ENCODE results near the gene IL15.
A peak's percentile ranks its signal among the peaks of the same experiment; 100 is the strongest.

IL15 gene

DNA sequence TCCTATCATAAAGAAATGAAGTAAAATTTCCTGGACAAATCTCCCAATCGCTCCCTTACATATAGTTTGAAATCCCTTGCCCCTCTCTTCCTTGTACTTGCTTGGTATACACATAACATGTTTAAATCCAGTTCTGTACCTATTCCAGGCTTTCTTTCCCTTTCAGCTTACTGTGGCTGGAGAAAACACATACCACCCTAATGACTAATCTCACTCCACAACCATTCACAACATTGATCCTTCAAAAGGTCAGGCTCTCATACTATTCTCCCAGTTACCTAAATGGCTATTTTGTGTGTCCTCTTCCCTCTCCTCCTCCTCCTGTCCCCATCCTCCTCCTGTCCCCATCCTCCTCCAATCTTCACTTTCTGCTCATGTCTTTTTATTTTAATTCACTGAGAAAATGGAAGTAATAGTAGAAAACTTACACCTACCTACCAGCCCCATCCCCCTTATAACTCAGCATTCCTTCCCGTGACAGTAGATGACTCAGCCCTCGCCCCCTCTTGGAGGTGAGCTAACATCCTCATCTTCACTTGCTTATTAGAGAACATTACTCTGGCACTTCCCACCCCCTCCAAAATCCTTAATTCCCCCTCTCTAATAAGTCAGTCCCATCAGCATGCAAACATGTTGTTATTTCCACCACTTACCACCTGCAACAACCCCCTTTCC, 77.5 kb downstream of the IL15 start:
- Histone ChIP-seq H3K4me3 (ENCODE audit: low read length, poor library complexity, severe bottlenecking) (no peak overlapping the region), H3K79me2 (ENCODE audit: insufficient read depth, low read length) (no peaks in the 10 kb centered on the region), H3K4me2 (ENCODE audit: low read depth, low read length, poor library complexity, severe bottlenecking) (no peak overlapping the region), H3K9me2 (replicated peaks; ENCODE audit: low read depth, low read length) (no peaks in the 10 kb centered on the region), H3K9me3 (ENCODE audit: insufficient read depth, low read depth, low read length) (peaks cover 5% of the 10 kb centered on the region; the same call in 1 of the 2 replicates), H3K27me3 (ENCODE audit: insufficient read depth, low read length, poor library complexity, severe bottlenecking) (no peaks in the 10 kb centered on the region), H3K36me3 (ENCODE audit: insufficient read depth, low read length) (no peaks in the 10 kb centered on the region), H3K9ac (ENCODE audit: low read depth, low read length, poor library complexity, severe bottlenecking) (no peak overlapping the region), H3K4me1 (ENCODE audit: insufficient read depth, low read length, poor library complexity, severe bottlenecking) (peaks cover 10% of the 10 kb centered on the region), H3F3A (ENCODE audit: low read depth) (no peaks in the 10 kb centered on the region), H2AFZ (ENCODE audit: low read length) (no peak overlapping the region), H4K20me1 (ENCODE audit: insufficient read depth, low read length, poor library complexity, severe bottlenecking) (no peaks in the 10 kb centered on the region)
- TF ChIP-seq, protein P1, sequence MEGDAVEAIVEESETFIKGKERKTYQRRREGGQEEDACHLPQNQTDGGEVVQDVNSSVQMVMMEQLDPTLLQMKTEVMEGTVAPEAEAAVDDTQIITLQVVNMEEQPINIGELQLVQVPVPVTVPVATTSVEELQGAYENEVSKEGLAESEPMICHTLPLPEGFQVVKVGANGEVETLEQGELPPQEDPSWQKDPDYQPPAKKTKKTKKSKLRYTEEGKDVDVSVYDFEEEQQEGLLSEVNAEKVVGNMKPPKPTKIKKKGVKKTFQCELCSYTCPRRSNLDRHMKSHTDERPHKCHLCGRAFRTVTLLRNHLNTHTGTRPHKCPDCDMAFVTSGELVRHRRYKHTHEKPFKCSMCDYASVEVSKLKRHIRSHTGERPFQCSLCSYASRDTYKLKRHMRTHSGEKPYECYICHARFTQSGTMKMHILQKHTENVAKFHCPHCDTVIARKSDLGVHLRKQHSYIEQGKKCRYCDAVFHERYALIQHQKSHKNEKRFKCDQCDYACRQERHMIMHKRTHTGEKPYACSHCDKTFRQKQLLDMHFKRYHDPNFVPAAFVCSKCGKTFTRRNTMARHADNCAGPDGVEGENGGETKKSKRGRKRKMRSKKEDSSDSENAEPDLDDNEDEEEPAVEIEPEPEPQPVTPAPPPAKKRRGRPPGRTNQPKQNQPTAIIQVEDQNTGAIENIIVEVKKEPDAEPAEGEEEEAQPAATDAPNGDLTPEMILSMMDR (conservative IDR thresholded peaks at IDR 0.05; ENCODE audit: low read length), result no peak
- TF ChIP-seq EZH2phosphoT487 (IDR thresholded peaks at IDR 0.05; ENCODE audit: borderline replicate concordance), result no peak

DNA sequence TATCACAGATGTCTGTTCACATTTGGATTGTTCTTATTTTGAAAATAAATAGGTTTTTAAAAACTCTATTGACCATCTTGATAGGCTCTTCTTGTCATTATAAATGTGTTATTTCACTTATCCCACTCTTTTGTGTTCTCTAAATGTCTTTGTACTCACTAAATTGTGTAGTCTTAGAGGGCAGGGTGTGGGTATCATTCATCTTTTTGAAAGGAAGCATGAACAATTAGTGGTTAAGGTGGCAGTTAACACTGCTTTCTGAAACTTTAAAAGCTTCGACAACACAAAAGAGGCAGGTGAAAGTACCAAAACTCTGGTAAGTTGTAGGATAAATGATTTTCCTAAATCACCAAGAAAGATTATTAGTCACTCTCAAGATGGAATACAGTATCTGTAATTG, 83.2 kb downstream of the IL15 start:
- peaks cover 33% of the 10 kb centered on the region for H3K4me1 ChIP-seq (ENCODE audit: insufficient read depth, low read length, poor library complexity, severe bottlenecking)
- peak overlapping the region; percentile 1 for H3K4me3 ChIP-seq (ENCODE audit: low read length, poor library complexity, severe bottlenecking)
- no peaks in the 10 kb centered on the region for H3K36me3 ChIP-seq (ENCODE audit: insufficient read depth, low read length)
- H3K79me2 ChIP-seq (ENCODE audit: insufficient read depth, low read length), result no peaks in the 10 kb centered on the region
- no peak overlapping the region for H2AFZ ChIP-seq (ENCODE audit: low read length)
- H3K9me2 ChIP-seq (replicated peaks; ENCODE audit: low read depth, low read length), result no peaks in the 10 kb centered on the region
- TF ChIP-seq EZH2phosphoT487 (IDR thresholded peaks at IDR 0.05; ENCODE audit: borderline replicate concordance), result no peak
- TF ChIP-seq, protein P1 (conservative IDR thresholded peaks at IDR 0.05; ENCODE audit: low read length), result no peak
- no peaks in the 10 kb centered on the region for H3K27me3 ChIP-seq (ENCODE audit: insufficient read depth, low read length, poor library complexity, severe bottlenecking)
- peaks cover 5% of the 10 kb centered on the region; the same call in 1 of the 2 replicates for H3K9me3 ChIP-seq (ENCODE audit: insufficient read depth, low read depth, low read length)
- H3F3A ChIP-seq (ENCODE audit: low read depth), result no peaks in the 10 kb centered on the region
- no peaks in the 10 kb centered on the region for H4K20me1 ChIP-seq (ENCODE audit: insufficient read depth, low read length, poor library complexity, severe bottlenecking)
- no peak overlapping the region for H3K9ac ChIP-seq (ENCODE audit: low read depth, low read length, poor library complexity, severe bottlenecking)
- peak overlapping the region; percentile 43 for H3K4me2 ChIP-seq (ENCODE audit: low read depth, low read length, poor library complexity, severe bottlenecking)

DNA sequence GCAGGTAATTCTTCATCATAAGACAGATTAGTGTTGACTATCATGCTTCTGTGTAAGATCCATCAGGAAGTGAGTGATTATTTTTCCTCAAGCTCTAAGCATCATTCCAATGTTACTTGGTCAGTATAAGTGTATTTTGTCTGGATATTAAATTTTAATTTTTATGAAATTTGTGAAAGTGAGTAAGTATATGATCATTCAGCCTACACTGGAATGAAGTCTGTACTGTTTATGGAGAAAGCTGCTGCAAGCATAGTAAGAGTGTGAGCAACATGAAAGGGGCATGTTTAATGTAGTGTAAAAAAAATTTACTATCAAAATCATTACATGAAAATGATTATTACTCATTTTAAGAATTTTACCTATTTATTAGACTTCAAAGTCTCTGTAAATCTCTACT, 84.8 kb downstream of the IL15 start:
- H3K36me3 ChIP-seq (ENCODE audit: insufficient read depth, low read length), result no peaks in the 10 kb centered on the region
- TF ChIP-seq, protein P1 (conservative IDR thresholded peaks at IDR 0.05; ENCODE audit: low read length), result no peak
- TF ChIP-seq EZH2phosphoT487 (IDR thresholded peaks at IDR 0.05; ENCODE audit: borderline replicate concordance), result no peak
- H3K9me3 ChIP-seq (ENCODE audit: insufficient read depth, low read depth, low read length), result peaks cover 5% of the 10 kb centered on the region; the same call in 1 of the 2 replicates
- H3K79me2 ChIP-seq (ENCODE audit: insufficient read depth, low read length), result no peaks in the 10 kb centered on the region
- no peaks in the 10 kb centered on the region for H3F3A ChIP-seq (ENCODE audit: low read depth)
- no peak overlapping the region for H3K9ac ChIP-seq (ENCODE audit: low read depth, low read length, poor library complexity, severe bottlenecking)
- no peaks in the 10 kb centered on the region for H3K9me2 ChIP-seq (replicated peaks; ENCODE audit: low read depth, low read length)
- H3K27me3 ChIP-seq (ENCODE audit: insufficient read depth, low read length, poor library complexity, severe bottlenecking), result no peaks in the 10 kb centered on the region
- no peaks in the 10 kb centered on the region for H4K20me1 ChIP-seq (ENCODE audit: insufficient read depth, low read length, poor library complexity, severe bottlenecking)
- H2AFZ ChIP-seq (ENCODE audit: low read length), result no peak overlapping the region
- no peak overlapping the region for H3K4me2 ChIP-seq (ENCODE audit: low read depth, low read length, poor library complexity, severe bottlenecking)
- H3K4me3 ChIP-seq (ENCODE audit: low read length, poor library complexity, severe bottlenecking), result no peak overlapping the region
- H3K4me1 ChIP-seq (ENCODE audit: insufficient read depth, low read length, poor library complexity, severe bottlenecking), result peaks cover 36% of the 10 kb centered on the region

All from Loucy (cell line).